GM12865 (cell line): ENCODE data around the gene HPCA.

Source experiments
- DNase-seq: peaks from one replicate; pipeline ENCODE4 v3.0.0; 2010; ENCODE audit warnings: low read depth
- H3K4me3 ChIP-seq: 2 replicates; pipeline ENCODE4 v1.5.1; 2011; ENCODE audit warnings: mild to moderate bottlenecking, low read depth, low read length, control low read depth
- TF ChIP-seq, protein P1 (sequence below): IDR thresholded peaks from 2 replicates; pipeline ENCODE4 v1.5.1; 2011; ENCODE audit warnings: low read length, control low read depth, low read depth, inconsistent platforms; ENCODE audit not compliant: insufficient read depth; ENCODE audit errors: missing control alignments

Gene HPCA

DNA sequence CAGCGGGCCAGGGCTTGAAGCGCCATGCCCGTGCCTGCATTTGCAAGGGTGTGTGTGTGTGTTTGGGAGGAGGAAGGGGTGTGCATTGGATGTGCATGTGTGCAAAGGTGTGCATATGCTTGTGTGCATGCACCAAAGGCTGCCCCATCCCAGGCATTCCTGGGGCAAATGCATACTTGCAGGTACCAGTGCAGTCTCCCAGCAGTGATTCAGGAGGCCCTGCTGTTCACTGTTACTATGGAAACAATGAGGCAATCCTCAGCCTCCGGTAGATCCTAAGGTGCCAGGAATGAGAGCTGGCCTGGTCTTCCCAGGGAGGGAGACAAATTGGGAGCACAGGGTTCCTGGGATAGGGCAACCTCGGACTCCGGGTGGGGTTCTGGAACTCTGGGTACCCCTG, 8.1 kb upstream of the HPCA start:
- no peak for DNase-seq
- H3K4me3 ChIP-seq, result no peak overlapping the region
- TF ChIP-seq, protein P1, sequence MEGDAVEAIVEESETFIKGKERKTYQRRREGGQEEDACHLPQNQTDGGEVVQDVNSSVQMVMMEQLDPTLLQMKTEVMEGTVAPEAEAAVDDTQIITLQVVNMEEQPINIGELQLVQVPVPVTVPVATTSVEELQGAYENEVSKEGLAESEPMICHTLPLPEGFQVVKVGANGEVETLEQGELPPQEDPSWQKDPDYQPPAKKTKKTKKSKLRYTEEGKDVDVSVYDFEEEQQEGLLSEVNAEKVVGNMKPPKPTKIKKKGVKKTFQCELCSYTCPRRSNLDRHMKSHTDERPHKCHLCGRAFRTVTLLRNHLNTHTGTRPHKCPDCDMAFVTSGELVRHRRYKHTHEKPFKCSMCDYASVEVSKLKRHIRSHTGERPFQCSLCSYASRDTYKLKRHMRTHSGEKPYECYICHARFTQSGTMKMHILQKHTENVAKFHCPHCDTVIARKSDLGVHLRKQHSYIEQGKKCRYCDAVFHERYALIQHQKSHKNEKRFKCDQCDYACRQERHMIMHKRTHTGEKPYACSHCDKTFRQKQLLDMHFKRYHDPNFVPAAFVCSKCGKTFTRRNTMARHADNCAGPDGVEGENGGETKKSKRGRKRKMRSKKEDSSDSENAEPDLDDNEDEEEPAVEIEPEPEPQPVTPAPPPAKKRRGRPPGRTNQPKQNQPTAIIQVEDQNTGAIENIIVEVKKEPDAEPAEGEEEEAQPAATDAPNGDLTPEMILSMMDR, result no peak

DNA sequence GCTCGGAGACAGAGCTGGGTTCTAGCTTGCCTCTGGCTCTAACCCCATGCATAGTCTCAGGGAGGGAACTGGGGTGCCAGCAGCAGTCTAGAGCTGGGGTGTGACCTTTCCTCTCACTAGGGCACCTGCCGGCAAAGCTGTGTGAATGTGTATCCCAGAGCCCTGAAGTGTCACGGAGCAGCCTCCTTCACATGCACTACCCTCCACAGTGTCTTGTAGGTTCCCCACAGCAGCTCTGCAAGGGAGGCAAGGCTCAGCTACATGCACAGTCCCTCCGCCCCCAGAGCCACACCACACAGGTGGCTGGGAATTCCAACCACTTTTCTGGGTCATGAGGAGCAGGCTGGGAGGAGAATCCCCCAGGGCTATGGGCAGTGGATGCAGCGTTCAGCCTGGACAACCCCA, 7.7 kb upstream of the HPCA start:
- TF ChIP-seq, protein P1, result no peak
- no peak for DNase-seq
- no peak overlapping the region for H3K4me3 ChIP-seq

DNA sequence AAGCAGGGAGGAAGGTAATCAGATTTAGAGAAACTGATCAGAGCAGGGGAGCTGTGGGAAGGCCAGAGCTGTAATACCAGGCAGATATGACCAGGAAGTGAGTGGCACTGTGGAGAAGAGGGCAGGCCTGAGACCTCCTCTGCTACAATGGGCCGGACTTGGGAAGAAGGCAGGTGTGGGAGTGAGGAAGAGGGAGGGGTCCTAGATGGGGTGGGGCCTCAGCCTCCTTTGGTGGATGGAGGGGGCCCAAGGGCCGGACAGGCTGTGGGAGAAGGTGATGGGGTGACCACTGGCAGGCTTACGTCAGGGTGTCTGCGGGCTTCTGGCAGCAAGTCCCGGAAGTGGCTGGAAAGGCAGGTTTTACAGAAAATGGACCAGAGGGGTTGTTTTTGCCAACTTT, 5.0 kb upstream of the HPCA start:
- TF ChIP-seq, protein P1, result no peak
- no peak overlapping the region for H3K4me3 ChIP-seq
- no peak for DNase-seq

DNA sequence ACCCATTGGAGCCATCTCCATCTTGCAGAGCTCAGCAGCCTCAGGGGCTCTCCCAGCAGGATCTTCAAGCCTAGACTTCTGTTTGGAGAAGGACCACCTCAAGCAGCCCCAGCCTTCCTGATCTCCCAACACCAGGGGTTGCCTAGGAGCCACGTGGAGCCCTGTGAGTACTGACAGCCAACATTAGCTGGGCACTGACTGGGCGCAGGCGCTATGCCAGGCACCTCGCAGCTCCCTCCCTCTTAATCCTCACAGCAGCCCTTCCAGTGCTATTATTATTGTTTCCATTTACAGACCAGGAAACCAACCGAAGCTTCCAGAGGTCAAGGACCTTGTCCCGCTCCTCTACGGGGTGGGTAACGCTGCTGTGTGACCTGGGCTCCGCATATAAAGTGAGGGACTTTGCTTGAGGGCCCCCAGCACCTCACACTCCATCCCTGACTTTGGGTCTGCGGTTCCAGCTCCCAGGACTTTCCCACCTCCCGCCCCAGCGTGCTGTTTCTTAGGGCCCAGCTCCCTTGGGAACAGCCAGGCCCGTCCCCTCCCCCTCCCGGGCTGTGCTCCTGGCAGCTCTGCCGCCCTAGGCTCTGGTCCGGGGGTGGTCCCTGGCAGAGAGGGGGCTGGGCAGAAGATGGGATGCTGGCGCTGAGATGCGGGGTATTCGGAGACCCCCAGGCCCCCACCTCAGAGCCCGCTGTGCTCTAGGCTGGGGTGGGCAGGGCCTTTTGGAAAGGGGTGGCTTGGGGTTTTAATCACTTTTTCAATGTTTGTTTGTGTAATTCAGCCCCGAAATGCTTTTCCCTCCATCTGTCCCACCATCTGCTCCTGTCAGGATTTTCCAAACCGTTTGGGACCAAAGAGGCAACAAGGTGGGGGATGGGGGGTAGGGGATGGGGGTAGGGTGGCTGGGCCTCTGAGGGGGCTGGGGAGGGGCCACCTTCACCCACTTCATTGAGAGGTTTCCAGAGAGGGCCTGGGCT, 4.1 kb upstream of the HPCA start:
- no peak for DNase-seq
- TF ChIP-seq, protein P1, result no peak
- H3K4me3 ChIP-seq, result no peak overlapping the region

DNA sequence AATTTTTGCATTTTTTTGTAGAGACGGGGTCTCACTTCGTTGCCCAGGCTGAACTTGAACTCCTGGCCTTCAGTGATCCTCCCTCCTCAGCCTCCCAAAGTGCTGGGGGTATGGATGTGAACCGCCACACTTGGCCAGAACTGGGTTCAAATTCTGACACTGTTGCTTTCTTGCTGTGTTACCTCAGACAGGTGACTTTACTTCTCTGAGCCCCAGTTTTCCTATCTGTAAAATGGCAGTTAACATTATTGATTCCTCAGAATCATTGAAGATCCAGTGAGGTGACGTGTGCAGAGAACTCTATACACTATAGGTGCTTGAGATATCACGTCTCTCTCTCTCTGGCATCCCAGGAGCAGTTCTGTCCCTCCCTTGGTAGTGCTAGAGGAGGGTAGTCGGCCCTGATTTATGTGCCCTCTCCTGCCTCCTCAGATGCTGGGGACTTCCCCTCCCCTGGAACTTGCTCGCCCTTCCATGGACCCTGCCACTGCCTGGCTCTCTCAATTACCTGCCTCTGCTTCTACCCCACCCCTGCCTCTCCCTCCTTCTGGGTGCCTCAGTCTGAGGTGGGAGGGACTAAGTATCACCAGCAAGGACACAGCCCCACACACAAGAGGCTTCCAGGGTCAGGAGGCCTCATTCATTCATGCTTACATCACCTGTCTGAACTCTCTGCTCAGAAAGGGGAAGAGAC, 2.8 kb upstream of the HPCA start:
- TF ChIP-seq, protein P1, result no peak
- no peak for DNase-seq
- no peak overlapping the region for H3K4me3 ChIP-seq

DNA sequence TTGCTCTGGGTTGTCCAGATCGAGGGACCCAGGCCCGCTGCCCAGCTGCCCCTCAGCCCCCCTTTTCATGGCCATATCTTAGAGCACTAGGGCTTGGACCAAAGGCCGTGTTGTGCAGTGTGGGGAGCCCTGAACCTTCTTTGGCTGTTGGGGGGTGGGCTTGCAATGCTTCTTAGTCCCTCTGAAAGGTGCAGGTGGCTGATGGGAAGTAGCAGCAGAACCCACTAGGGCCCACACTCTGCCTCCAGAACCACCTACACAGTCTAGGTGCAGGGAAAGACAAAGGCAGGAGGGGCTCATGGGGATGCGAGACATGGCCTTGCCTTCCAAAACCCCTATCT, 2.3 kb upstream of the HPCA start:
- H3K4me3 ChIP-seq, result no peak overlapping the region
- TF ChIP-seq, protein P1, result no peak
- no peak for DNase-seq
